WI38 (cell line): ENCODE data around the gene RPE.

Experiments
- H3K4me3 ChIP-seq: 2 replicates; pipeline ENCODE4 v1.5.1; 2011; ENCODE audit warnings: low read depth, mild to moderate bottlenecking, control low read depth, low read length
- TF ChIP-seq, protein P1 (sequence below): IDR thresholded peaks from 2 replicates; pipeline ENCODE4 v1.5.1; 2012; ENCODE audit warnings: low read depth, mild to moderate bottlenecking, control low read depth, low read length

The RPE gene

DNA sequence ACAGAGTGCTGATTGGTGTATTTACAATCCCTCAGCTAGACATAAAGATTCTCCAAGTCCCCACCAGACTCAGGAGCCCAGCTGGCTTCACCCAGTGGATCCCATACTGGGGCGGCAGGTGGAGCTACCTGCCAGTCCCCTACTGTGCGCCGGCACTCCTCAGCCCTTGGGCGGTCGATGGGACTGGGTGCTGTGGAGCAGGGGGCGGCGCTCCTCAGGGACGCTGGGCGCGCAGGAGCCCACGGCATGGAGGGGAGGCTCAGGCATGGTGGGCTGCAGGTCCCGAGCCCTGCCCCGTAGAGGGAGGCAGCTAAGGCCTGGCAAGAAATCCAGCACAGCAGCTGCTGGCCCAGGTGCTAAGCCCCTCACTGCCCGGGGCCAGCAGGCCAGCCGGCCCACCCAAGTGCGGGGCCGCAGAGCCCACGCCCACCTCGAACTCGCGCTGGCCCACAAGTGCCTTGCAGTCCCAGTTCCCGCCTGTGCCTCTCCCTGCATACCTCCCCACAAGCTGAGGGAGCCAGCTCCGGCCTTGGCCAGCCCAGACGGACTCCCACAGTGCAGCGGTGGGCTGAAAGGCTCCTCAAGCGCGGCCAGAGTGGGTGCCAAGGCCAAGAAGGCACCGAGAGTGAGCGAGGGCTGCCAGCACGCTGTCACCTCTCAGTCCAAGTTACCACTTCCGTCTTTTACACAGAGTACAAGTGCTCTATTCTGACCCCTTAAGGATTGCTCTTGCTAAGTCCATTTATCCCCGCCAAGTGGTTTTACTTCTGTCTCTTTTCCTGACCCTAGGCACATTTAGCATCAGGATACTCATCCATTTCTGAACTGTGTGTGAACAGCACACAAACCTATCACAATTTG lies 1.7 kb upstream of the RPE start:
- H3K4me3 ChIP-seq: no peak overlapping the region
- TF ChIP-seq, protein P1, sequence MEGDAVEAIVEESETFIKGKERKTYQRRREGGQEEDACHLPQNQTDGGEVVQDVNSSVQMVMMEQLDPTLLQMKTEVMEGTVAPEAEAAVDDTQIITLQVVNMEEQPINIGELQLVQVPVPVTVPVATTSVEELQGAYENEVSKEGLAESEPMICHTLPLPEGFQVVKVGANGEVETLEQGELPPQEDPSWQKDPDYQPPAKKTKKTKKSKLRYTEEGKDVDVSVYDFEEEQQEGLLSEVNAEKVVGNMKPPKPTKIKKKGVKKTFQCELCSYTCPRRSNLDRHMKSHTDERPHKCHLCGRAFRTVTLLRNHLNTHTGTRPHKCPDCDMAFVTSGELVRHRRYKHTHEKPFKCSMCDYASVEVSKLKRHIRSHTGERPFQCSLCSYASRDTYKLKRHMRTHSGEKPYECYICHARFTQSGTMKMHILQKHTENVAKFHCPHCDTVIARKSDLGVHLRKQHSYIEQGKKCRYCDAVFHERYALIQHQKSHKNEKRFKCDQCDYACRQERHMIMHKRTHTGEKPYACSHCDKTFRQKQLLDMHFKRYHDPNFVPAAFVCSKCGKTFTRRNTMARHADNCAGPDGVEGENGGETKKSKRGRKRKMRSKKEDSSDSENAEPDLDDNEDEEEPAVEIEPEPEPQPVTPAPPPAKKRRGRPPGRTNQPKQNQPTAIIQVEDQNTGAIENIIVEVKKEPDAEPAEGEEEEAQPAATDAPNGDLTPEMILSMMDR: no peak

DNA sequence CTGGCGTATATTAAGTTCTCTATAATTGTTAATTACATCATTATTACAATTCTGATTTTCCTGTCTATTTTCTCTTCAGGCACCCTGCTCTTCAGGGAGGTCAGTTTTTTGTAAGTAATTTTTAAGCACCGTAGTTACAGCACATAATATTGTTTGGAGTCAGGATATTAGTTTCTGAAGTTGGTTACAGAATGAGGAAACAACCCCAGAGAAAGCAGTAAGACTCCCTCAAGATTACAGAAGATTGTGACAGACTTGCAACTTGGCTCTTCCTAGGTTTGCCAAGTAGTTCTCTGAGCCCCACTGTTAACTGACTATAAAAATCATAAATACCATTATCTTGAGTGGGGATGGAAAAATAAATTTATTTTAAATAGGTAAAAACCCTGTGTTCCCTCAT lies 921 bp downstream of the RPE start:
- TF ChIP-seq, protein P1: no peak
- H3K4me3 ChIP-seq: peak overlapping the region; percentile 99

DNA sequence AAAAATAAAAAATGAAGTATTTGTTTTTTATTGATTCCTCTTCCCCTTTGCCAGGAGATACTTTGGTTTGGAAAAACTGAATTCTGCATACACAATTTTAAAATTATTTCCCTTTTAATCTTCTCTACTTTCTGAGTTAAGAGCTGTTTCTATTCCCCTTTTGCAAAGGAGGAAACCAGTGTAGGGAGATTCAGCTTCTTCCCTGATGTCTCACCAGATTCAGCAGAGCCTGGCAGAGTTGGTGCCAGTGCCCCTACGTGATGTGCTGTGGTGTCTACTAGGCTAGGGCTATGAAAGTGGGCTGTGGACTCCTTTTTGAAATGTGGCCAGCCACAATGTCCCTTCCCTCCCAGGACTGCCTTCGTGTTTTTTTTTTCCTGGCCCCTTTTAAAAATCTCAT lies 2.4 kb downstream of the RPE start:
- TF ChIP-seq, protein P1: no peak
- no peak overlapping the region for H3K4me3 ChIP-seq

DNA sequence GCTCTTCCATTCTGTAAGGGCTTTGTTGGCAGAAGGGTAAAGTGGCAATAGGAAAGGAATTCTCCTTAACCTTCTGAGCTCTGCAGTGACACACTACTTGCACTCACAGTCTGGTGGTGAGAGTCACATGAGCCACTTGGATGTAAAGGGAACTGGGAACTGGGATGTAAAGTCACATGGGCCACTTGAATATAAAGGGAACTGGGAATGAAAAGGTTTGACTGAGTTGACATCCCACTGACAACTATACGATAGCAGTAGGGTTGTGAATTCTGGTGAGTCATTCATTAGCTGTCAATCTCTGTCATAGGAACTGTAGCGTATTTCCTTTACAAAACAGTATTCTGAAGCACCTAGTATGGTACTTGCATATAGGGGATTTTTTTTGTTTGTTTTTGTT lies 5.5 kb downstream of the RPE start:
- no peak overlapping the region for H3K4me3 ChIP-seq
- TF ChIP-seq, protein P1: no peak

DNA sequence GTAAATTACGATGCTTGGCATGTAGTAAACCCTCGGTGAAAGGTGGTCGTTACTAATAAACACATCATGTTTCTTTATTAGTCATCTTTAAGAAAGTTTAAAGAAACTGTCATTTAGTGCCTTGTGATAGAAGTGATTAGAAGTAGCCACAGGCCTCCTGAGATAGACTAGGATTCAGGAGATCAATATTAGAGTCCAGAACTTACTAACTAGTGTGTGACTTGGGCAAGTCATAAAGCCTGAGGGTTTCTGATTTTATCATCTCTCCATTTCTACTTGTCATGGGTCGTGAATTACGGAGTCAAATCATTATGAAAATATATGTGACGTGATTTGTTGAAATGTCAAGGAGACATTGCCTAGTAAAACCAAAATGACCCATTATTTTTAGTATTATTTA lies 6.7 kb downstream of the RPE start:
- no peak overlapping the region for H3K4me3 ChIP-seq
- TF ChIP-seq, protein P1: no peak

DNA sequence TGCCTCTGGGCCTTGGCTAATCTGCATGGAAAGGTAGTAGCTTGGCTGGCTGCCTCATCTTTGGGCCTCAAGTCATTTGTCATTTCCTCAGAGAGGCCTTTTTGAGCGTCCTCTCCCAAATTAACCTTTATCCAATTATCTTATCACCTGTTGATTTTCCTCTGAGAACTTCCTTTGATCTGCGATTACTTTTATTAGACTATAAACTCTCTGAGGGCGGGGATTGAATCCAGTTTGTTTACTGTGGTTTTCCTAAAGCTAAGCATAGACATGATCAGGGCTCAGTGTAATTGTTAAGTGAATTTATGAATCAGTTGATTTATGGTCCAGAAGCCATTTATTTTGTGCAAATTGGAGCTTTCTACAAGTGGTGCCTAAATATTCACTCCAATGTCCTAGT lies 7.5 kb downstream of the RPE start:
- TF ChIP-seq, protein P1: no peak
- no peak overlapping the region for H3K4me3 ChIP-seq

DNA sequence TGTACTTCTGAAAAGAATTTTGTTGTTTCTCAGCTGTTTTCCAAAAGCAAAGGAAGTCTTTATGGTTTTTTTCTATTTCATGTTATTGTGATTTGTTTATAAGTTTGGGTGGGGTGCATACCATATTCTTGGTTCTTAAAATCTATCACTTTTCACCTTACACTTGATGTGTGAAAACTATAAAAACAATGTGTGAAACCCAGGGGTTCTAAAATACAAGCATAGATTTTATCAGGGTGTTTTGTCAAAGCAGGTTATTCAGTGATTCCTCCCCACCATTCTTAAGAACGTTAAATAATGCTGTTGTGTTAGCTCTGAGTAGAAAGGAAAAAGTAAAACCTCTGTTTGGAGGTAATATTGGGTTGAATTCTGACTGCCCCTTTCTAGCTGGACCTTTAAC lies 17.7 kb downstream of the RPE start:
- TF ChIP-seq, protein P1: no peak
- no peak overlapping the region for H3K4me3 ChIP-seq
